GM03348 (cell line): ENCODE results near the gene GLCE.
"Not testable (repeated sequence)": the region's sequence is repeated elsewhere in the genome, so short reads cannot be mapped to it uniquely, and the experiment has no call there.

Source experiments
- DNase-seq: peaks from one replicate; pipeline ENCODE4 v3.0.0; 2012; ENCODE audit warnings: low spot score

GLCE gene

DNA sequence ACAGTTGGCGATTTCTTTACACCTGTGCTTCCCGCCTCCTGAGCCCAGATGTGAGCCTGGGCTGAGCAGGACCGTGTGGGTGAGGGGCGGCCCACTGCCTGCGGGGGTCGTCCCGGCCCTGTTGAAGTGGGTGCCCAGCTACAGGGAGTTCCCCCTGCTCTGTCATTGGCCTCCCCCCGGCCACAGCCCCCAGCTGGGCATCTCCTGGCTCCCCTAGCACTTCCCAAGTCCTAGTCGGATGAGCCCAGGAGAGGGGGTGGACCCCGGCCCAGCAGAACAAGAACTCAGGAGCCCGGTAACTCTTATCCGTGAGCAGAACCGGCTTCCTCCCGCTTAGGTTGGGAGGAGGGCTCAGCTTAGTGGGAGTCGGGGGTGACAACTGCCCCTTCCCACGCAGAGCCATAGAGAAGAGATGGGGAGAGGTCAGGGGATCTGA, 139.0 kb downstream of the GLCE start:
- no peak for DNase-seq

DNA sequence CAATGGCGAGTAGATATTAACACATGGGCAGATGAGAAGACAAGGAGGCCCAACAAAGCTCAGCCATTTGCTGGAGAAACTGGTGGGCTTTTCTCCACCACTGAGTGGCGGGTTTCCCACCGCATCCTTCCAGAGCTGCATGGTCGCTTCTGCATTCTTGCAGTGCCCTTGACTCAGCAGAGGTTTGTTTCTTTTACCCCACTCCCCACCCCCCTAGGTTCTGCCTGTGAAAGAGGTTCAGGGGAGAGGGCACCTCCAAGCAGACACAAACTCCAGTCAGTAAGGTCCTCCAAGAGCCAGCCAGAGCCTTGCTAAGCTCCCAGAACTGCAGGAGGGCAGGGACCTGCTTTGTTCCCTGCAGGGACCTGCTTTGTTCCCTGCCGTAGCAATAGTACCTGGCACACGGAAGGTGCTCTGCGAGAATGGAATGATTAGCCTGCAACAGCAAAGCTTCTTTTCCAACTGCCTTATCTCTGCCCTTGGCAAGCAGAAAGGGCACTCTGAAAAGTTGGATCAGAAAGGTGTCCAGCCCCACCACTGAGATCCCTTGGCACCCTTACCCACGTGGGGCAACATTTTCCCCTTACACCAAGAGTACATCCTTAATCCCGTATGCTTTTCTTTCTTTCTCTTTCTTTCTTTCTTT, 139.6 kb downstream of the GLCE start:
- DNase-seq: no peak

DNA sequence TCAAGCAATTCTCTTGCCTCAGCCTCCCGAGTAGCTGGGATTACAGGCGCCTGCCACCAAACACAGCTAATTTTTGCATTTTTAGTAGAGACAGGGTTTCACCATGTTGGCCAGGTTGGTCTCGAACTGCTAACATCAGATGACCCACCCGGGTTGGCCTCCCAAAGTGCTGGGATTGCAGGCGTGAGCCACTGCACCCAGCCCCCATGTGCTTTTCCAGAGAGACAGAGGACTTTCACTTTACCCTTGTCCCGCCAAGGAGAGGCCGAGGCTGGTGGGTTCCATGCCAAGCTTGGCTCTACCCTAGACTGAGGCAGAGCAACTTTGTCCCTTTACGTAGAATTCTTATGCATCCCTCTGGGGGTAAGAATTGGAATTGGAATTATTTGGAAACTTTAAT, 140.7 kb downstream of the GLCE start:
- DNase-seq: not testable (repeated sequence)

DNA sequence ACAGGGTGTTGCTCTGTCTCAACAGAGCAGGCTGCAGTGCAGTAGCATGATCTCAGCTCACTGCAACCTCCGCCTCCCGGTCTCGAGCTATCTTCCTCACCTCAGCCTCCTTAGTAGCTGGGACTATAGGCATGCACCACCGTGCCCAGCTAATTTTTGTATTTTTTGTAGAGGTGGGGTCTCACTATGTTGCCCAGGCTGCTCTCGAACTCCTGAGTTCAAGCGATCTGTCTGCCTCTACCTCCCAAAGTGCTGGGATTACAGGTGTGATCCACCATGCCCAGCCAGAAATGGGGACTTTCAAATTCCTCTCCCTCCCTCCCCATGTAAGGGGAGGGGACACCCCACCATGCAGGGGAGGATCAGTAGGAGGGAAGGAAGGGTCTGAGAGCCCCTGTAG, 141.7 kb downstream of the GLCE start:
- not testable (repeated sequence) for DNase-seq

DNA sequence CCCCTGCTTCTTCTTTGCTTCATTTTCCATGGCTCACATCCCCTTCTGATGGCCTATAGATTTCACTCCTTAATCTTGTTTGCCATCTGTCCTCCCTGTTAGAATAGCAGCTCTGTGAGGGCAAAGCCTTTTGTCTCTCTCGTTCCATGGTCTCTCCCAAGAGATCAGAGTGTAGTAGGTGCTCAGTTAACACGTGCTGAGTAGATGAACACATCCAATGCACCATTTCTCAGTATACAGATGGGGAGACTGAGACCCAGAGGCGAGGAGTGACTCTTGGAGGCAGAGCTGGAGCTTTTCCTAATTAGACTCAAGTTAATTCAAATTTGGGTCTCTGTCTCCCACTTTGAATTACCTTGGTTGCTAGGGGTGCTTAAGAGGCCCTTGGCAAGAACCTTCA, 142.5 kb downstream of the GLCE start:
- no peak for DNase-seq

DNA sequence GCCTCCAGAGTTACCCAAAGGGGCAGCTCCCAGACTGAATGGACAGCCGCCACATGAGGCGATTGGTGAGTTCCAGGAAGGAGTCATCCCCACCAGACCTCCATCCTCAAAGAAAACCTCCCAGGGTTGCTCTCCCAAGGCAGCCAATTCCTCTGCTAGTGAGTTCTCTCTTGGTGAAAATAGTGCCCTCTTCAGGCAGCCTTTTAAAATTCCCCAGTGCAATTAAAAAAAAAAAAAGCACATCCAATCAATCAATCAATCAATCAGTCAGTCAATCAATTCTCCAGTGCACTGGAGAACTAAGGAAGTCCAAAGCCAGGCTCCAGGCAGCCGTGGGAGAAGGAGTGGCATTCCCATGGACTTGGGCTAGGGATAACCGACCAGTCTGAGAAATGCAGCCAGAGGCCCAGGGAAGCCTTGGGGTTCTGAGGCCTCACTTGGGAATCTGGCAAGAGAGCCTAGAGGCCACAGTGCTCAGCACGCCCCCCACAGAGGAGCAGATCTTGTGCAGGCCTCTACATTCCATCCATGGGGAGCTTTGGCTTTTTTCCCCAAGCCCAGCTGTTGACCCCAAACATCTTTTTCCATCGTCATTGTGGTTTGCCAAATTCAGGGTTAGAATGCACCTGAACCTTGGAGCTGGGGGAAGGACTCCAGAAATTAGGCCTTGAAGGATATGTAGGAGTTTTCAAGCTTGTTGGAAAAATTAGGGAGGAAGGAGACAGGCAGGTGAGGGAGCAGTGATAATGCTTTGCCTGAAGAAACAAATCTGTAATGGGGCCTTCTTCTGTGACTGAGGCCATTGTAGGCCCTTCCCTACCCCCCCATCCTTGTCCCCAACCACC, 143.1 kb downstream of the GLCE start:
- no peak for DNase-seq

DNA sequence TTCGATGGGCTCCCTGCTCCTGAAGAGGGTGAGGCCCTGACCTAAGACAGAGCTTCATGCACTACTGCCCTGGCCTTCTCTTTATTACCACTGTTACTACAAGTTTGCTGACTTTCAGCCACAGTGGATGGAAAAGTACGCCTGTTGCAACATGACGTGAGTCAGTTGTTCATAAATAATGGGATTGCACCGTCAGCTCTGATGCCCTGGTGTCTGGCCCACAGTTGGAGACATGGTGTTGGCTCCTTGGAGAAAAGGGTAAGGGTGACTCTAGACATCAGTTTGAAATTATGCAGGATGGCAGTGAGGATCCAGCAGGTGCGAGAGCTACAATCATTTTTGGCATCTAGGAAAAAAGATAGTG, 143.7 kb downstream of the GLCE start:
- peak; percentile 89 for DNase-seq

DNA sequence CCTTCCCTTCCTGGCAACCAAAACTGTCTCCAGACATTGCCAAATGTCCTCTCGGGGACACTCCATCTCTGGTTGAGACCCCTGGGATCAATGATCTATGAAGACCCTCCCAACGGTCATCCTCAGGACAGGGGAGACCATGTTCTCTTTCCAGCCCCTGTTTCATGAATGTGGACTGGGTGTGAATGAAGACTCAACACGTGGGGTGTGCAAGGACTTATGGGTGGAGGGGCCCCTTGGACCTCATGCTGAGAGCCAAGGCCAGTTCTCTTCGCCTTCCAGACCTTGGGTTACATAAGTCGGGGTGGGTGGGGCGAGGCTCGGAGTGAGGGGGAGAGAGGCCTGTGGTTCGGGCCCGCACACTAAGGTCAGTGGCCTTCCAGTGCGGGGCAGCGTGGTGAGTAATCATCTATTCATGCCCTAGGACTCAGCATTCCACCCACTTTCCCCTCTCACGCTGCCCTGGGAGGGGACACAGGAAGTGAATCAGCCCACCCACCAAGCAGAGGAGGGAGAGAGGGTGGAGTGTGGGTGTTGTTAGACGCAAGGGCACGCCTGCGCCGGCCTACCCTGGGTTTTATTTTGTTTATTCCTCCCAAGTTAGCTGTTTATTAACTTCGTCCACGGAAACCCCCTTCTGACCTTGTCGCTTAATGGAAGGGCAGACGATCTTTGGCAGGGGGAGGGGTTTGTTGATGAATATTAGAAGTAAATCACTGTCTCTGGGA, 144.9 kb downstream of the GLCE start:
- peak; percentile 94 for DNase-seq

DNA sequence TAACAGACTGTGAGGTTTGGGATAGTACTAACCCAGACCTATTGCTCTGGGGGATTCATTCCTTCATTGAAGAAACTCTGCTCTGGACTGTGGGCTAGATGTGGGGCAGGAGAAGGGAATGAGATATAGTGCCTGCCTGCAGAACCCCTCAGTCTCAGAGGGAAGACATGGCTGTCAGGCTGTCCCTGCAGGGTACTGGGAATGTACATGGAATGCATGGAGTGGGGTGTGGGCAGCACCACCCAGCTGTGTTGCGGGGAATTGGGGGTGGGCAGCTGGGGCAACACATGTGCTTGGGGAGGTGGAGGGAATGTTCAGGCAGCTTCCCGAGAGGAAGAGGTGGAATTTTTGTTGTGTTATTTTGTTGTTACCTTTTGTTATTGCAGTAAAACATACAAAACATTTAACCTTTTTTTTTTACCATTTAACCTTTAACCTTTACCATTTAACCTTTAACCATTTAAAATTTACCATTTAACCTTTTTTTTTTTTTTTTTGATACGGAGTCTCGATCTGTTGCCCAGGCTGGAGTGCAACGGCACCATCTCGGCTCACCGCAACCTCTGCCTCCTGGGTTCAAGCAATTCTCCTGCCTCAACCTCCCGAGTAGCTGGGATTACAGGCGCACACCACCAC, 145.6 kb downstream of the GLCE start:
- DNase-seq: peak; percentile 39

DNA sequence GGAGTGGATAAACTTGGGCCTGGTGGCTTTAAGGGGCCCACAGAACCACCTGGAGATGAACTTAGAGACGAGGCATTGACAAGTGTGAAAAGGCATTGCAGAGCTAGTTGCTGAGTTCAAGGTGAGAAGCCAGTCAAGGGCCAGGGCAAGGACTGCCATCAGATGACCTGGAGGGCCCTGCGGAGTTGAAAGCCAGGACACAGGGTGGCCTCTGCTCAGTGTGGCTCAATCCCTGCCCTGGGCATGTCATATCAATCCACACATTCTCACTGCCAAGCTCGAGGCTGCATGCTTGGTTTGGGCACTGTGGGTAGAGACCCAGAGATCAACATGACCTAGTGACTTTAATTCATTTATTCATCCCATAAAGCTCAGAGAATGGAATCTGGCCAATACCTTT, 147.5 kb downstream of the GLCE start:
- DNase-seq: no peak

DNA sequence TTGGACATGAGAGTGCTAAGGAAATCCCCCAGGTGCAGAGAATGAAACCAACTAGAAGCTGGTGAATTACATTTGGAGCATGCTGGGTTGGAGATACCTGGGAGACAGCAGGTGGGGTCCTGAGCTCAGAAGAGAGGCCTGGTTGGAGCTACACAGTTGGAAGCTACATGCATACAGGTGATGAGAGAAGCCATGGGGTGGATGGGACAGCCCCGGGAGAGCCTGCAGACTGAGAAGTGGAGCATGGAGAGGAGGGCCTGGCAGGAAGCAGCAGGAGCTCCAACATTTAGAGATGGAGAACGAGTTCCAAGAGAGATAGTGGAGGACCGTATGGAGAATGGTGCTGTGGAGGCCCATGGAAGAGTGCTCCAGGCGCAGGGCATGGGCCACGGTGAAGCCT, 148.5 kb downstream of the GLCE start:
- no peak for DNase-seq

DNA sequence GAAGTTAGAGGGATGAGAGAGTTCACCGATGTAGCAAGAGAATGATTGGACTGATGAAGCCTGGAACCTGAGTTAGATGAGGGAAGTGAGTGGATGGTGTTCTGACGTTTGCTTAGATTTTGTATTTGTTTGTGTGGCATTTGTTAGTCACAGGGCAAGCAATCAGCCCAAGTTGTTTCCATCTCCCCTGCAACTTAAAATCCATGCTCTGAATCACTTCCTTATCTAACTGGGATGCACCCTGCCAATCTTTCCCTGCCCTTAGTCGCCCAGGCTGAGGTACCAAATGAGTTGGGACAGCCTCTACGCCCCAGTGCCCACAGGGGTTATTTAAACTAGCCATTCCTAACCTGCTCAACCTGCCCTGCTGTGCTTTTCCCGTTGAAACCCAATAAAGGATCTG, 150.9 kb downstream of the GLCE start:
- DNase-seq: no peak

DNA sequence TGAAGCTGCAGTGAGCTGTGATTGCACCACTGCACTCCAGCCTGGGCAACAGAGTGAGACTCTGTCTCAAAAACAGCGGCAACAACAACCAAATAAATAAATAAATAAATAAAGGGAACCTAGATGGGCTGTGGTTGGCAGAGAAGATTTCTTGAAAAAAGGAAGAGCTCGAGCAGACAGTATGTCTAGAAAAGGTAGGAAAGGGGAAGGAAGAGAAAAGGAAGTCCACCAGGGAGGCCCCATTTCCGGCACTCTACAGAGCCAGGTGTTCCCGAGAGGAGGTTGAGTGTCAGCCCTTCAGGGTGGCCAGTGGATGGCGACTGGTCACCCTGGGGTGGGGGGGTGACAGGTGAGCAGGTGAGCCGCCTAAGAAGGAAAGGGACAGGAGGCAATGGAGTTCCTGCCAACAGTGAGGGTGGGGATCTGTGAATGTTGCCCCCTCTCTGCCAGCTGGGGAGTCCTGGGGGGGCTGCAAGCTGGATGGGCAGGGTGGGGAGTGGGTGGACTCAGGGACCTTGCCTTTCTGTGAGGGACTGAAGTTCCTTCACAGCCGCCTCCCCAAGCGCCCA, 153.1 kb downstream of the GLCE start:
- no peak for DNase-seq

DNA sequence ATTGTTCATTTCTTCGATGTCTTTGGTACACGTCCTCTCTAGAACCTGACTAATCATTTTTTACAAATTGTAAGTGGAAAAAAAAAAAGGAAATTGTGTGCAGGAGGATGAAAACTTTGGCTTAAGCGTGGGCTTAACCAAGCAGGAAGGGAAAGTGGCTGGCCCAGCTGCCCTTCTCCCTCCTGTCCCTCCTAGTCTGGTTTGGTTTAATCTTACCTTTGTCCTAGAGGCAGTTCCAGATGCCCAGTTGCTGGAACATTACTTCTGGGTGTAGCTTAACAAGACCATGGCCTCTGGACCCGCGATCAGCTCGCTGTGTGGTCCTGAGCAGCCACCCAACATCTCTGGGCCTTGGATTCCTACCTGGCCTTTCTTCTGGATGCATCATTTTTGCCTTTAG, 153.7 kb downstream of the GLCE start:
- no peak for DNase-seq

DNA sequence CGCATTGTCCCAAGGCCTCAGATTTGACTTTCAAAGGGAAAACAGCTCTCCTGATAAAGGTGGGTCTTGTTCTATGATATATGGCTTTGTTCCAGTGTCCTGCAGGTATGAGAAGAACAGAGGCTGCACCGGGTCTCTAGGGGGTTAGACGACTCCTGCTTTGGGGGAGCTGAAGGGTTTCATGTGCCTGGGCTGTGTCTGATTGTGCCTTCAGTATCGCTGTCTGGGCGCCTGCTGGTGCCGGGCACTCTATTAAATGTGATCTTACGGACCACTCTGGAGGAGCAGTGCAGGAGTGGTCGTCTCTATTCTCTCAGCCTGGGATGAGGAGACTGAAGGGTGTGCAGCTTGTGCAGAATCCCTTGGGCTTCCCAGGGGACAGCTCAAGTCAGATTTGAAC, 154.3 kb downstream of the GLCE start:
- DNase-seq: no peak

DNA sequence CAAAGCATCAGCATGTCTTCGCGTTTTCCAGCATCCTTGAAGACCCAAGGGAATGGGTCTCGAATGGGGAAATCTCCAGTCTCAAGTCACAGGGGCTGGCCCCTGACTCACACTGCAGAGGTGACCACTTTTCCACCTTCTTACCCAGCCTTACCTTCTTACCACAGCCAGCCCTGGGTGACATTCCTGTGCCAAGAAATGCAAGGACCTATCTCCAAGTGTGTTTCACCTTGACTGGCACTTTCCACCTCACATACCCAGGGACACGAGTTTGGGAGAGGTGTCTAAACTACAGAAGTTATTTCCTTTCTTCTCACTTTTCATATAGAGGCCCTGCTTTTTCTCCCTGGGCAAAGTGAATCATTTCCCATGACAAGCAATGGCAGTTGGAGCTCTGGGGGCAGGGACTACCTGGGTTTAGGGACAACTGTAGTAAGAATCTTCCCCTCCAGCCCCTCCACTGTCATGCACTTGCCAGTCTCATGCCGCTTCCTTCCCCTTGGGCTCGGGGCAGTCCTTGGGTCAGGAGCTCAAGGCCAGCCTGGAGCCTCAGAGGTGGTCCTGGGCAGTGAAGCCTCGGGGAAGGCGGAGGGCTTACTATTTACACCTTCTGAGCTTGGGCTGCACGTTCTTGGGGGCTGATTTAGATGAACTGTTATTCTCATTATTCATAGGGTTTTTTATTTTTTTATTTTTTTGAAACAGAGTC, 155.1 kb downstream of the GLCE start:
- DNase-seq: no peak

DNA sequence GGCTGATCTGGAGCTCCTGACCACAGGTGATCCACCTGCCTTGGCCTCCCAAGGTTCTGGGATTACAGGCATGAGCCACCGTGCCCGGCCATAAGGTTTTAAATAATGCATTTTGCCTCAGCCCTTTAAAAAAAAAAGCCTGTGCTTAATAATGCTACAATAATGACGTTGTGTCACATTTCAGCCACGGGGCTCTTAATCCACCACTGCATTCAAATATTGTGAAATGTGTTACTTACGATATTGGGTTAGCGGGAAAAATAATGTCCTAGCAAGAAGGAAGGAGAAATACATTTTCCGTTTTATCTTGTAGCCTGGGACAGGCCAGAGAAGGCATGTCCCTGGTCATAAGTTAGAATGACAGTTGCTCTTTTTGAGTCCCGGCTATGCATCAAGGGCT, 155.9 kb downstream of the GLCE start:
- DNase-seq: no peak

DNA sequence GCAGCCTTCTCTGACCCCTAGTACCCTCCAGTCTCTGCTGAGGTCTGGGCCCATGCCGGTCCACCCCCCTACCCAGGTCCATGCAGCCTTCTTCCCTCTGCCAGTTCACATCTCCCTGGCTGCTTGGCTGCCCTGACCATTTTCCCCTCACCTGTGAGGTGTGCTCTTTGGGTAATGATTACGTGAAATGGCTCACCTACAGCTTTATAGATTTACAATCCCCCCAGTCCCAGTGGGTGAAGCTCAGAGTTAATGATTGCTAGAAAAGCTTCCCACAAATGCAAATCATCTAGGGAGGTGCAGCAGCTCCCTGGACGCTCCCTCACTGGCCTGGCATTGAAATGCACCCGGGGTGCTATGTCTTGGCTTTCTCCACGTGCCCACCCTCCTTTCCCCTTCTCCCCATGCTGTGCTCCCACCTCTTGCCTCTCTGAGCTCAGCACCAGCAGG, 157.0 kb downstream of the GLCE start:
- DNase-seq: no peak

DNA sequence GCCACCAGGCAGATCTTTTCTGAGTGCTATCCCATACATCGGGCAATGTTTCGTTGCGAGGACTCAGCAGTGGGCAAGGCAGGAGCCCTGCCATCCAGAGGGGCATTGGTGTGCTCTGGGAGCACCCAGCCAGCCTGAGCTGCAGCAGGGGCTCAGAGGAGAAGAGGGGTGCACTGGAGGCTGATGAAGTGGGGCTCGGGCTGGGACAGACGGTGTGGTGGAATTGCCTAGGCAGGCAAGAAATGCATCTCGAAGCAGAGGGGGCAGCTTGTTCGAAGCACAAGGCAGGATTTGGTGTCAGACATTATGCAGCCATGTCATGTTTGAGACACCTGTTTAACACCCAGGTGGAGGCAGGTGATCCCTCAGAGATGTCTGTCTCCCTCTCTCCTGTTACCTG, 157.6 kb downstream of the GLCE start:
- no peak for DNase-seq

DNA sequence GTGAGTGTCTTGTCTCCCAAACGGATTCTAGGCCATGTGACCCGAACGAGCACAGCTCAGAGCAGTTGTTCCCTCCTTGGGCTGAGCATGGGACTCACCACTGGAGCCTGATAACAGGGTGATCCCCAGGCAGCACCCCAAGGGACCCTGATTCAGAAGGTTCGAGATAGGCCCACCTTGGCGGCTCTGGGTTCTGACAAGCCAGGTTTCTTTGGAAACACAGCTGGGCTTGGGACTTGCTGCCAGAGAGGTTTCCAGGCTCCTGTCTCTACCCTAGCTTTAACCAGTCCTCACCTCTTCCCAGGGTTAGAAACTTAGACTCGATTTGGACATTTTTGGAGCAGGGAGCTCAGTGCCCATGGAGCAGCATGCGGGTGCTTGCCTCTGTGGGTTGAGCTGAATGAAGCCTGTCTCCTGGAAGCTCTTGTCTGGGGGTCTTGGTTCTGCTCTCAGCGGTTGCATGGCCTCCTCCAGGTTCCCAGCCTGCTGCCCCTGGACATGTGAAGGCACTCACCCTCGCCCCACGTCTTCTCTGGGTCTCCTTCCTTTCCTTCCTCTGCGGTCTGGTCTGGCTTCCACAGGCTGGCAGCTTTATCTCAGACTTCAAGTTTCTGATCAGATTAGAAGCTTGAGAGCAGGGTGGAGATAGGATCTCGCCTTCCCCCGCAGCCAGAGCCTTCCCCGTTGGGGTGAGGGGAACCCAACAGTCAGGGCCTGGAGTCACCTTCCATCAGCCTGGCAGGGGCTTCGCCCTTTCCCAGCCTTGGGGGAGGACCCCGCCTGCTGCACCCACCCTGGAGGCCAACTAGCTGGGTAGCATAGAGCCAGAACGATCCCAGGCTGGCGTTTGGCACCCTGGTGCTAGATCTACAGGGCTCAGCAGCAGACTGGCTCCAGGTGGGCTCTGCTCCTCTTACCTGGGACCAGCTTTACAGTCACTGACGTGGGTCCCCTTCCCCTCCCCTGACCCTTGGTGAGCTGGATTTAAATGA, 159.2 kb downstream of the GLCE start:
- DNase-seq: no peak
